Astrocyte of the hippocampus (primary cell): ENCODE results near the gene SCAPER.

Experiments used
- DNase-seq: peaks from one replicate; pipeline ENCODE4 v3.0.0; 2011; ENCODE audit warnings: low read depth, low spot score

The SCAPER gene, protein sequence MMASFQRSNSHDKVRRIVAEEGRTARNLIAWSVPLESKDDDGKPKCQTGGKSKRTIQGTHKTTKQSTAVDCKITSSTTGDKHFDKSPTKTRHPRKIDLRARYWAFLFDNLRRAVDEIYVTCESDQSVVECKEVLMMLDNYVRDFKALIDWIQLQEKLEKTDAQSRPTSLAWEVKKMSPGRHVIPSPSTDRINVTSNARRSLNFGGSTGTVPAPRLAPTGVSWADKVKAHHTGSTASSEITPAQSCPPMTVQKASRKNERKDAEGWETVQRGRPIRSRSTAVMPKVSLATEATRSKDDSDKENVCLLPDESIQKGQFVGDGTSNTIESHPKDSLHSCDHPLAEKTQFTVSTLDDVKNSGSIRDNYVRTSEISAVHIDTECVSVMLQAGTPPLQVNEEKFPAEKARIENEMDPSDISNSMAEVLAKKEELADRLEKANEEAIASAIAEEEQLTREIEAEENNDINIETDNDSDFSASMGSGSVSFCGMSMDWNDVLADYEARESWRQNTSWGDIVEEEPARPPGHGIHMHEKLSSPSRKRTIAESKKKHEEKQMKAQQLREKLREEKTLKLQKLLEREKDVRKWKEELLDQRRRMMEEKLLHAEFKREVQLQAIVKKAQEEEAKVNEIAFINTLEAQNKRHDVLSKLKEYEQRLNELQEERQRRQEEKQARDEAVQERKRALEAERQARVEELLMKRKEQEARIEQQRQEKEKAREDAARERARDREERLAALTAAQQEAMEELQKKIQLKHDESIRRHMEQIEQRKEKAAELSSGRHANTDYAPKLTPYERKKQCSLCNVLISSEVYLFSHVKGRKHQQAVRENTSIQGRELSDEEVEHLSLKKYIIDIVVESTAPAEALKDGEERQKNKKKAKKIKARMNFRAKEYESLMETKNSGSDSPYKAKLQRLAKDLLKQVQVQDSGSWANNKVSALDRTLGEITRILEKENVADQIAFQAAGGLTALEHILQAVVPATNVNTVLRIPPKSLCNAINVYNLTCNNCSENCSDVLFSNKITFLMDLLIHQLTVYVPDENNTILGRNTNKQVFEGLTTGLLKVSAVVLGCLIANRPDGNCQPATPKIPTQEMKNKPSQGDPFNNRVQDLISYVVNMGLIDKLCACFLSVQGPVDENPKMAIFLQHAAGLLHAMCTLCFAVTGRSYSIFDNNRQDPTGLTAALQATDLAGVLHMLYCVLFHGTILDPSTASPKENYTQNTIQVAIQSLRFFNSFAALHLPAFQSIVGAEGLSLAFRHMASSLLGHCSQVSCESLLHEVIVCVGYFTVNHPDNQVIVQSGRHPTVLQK (N-terminal part only)

DNA sequence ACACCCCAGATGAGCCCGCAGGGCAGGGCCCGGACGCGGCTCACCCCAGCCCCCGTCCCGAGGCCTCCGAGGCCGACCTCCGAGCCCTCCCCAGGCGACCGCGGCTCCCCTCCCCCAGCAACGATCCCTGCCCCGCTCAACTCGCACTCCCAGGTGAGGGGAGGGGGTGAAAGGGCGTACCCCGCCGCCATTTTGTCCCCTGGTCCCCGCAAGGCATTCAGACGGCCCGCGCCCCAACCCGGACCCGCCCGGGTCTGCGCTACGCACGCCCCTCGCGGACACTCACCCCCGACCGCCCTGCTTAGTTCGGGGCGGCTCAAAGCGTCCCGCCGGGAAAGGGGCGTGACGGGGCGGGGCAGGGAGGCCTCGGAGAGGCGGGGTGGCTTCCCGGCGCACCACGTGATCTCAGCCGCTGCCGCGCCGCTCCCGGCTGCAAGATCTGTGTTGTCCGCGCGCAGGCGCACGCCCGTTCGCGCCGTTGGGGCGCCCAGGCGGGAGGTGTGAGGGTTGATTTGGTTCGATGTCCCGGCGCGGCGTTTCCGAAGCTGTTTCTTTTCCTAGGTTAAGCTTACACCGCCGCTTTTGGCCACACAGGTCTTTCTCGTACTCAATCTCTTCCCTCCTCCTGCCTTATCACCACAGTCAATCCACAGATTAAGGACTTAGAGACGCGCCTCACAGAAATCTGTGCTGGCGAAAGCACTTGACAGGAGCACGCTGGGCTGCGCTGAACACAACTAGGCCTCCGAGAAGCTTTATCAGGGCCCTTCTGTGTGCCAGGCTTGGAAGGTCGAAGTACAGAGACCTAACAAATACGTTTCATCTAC, at the start of gene SCAPER:
Gene SCAPER, minus strand, starts transcription at position 328 of the 827 bp plus-strand sequence. CDS start 21,523 bp downstream, outside the sequence.
- DNase-seq: peak; percentile 94

DNA sequence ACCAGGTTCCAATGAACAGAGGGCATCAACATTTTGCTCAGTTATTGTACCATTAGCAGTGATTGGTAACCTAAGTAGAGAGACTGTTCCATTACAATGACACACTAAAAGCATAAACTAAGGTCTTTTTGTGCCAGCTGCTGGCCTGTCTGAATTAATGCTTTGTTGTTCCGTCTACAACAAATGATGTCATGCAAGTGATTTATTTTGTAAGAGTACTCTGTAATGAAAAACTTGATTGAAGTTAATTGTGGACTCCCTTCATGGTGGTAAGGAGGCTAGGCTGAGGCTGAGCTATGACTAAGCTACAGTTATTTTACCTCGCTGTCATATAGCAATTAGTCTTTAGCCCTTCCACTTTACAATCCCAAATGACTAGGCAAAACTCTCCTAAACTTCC, 49.6 kb upstream of the SCAPER start:
- DNase-seq: peak; percentile 39

DNA sequence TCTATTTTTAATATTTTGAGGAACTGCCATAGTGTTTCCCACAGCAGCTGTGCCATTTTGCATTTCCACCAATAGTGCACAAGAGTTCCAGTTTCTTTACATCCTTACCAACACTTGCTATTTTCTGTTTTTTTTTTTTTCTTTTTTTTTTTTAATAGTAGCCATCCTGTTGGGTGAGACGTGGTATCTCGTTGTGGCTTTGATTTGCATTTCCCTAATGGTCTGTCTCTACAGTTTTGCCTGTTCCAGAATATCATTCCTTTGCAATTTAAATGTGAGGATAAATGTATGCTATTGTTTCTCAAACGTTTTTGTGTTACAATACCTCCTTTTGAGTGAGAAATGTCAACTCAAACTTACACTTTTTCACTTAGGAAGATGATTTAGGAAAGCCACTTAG, 48.8 kb upstream of the SCAPER start:
- no peak for DNase-seq

DNA sequence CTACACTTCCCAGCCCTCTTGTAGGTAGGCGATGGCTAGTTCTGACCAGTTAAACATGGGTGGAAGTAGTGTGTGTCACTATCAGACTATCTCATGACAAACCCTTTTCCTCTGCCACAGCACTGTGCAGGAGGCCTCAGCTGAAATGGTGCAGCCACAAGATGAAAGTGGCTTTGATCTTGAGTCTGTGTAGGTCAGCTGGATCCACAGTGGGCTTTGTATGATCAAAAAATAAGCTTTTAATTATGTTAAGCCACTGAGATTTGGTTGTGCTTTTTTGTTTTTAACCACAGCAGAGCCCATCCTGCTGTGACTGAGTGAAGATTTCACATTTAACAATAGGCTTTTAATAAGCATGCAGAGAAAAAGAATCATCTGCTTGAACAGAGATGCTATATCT, 46.1 kb upstream of the SCAPER start:
- no peak for DNase-seq

DNA sequence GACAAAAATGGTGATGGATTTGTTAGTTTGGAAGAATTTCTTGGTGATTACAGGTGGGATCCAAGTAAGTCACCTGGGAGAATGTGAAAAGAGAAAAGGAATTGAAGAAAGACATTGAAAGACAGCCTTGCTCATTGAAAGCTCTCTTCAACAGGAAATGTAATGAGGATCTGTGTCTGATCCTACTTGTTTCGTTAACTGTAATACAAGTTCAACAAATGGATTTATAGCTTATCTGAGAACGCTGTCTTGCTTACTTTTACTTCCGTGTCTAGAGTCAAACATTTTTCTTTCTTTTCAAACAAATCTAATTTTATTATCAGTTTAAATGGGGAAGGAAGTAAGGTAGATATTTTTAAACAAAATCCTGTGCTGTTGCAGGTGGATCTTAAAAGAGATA, 42.3 kb upstream of the SCAPER start:
- no peak for DNase-seq

DNA sequence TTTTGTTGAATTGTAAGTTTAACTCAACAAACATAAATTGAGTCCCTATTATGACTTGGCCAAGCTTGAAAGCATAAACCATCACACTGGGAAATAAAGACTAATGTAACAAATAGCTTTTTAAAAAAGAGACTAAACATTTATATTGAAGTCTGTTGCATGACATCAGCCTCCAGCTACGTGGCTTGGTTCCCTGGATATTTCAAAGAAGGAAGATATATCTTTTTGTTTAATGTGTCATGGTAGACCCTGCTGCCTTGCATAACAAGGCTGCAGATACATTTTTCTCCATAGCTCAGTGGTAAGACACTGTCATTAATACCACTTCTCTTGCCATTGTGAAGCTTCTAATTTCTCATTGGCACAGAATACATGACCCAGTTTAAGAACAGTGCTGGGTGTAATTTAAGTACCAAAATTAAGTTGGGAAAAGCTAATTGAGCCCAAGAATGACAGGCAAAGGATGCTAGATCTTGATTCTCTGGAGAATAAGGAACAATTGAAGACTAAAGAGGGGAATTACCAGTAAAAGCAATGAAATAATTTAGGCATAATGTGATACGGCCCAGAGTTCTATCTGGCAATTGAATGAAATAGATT, 40.5 kb upstream of the SCAPER start:
- no peak for DNase-seq

DNA sequence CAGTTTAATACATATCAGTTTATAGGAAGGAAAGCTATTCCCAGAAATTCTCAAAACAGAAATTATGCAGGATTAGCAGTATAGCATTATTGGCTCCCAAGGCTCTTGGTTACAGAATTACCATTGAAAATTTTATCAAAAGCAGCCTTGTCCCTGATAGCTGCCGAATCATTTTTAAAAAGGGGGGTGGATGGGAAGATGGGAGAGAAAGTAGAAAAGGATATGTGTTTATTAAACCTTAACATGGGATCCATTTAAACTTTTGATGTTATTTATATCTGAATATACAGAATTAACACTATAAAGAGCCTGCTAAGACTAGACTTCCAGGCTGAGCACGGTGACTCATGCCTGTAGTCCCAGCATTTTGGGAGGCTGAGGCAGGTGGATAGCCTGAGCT, 37.2 kb upstream of the SCAPER start:
- no peak for DNase-seq

DNA sequence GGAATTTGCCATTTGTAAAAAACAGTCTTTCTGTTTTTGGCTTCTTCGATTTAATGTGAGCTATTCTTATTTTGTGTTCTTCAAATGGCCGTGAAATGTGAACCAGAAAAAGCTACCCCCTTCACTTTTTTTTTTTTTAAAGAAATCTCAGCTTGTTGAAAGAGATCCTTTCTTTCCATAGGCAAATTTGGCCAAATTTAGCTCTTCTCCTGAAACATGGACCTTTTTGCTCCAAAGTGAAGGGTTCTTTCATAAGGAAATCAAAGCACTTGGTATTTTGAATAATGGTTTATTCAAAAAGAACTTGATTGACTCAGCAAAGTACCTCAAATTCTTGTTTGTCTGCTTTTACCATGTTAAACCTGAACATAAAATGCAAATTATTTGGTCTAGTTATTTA, 36.5 kb upstream of the SCAPER start:
- no peak for DNase-seq

DNA sequence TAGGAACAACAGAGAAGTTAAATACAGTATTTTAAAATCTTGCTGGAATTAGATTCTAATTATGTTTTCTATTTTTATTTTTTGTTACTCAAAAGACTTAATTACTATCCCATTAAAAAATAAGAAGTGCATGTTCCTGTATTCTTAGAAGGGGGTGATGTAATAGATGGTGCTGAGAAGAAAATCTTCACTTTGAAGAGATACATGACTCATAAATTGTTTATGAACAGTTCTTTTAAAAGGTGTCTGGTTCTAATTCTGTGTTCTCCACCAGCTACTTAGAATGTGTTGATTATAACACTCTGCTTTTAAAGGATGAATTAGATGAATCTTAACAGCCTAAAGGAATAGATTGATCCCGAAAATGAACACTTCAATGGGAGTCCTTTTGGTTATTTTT, 34.6 kb upstream of the SCAPER start:
- no peak for DNase-seq

DNA sequence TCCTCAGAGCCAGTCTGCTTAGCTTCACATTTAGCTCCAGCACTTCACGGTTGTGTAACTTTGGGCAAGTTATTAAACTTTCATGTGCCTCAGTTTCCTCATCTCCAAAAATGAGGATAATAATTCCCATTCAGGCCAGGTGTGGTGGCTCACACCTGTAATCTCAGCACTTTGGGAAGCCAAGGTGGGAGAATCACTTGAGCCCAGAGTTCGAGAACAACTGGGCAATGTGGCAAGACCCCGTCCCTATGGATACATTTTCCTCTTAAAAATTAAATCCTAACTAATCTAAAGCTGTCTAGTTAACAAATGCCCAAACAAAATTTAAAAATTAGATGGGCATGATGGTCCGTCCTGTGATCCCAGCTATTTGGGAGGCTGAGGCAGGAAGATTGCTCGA, 33.6 kb upstream of the SCAPER start:
- no peak for DNase-seq

DNA sequence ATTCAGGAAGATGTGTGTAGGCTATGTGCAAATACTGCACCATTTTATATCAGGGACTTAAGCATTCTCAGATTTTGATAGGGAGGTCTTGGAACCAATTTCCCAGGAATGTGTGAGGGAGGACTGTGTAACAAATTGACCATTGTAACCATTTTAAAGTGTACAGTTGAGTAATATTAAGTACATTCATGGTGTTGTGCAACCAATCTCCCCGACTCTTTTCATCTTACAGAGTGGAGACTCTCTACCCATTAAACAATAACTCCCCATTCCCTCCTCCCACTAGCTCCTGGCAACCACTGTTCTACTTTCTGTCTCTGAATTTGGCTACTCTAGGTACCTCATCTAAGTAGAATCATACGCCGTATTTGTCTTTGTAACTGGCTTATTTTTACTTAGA, 31.5 kb upstream of the SCAPER start:
- no peak for DNase-seq

DNA sequence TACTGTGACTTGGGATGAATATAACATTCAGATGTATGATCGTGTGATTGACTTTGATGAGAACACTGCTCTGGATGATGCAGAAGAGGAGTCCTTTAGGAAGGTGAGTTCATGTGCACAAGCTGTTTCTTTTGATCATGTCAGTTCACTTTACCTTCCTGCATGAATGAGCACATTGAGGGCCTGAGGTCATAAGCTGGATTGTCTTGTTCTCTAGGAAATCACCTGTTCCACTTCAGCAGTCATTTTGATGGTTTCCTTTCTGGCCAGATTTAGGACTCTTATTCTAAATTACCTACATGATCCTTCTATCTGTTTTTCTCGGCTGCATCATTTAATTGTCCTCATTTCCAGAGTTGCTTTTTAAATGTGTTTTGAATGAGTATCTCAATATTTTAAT, 30.5 kb upstream of the SCAPER start:
- DNase-seq: no peak

DNA sequence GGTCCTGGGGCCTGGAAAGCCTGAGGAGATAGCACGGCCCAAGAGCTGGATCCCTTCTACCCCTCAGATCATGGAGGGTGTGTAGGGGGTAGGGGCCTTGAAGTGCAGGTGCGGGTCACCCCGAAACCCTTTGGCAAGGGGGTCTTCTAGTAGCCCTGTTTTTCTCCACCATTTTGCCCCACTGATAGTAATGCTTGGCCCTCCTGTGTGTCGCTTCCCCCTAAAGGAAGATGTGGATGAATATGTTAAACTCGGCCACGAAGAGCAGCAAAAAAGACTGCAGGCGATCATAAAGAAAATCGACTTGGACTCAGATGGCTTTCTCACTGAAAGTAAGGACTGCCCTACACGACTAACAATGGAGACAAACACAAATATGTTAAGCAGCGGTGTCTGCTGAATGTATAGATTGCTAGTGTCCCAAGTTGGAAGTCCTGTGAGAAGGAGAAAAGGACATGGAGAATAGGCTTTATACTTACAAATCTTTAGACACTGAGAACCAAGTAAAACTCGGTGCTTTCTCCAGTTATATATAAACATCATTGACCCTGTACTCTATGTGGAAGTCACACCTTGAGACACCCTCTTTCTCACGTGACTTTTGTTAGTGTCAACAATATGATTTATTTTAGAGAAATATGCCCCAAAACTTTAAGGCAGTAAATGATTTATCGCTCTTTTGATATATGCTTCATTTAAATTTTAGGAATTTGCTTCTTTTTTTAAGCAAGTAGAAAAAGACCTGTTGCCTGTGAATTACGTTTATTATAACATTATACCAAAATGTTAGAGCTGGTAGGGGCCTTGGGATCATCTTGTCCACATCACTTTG, 27.2 kb upstream of the SCAPER start:
- DNase-seq: peak; percentile 31

DNA sequence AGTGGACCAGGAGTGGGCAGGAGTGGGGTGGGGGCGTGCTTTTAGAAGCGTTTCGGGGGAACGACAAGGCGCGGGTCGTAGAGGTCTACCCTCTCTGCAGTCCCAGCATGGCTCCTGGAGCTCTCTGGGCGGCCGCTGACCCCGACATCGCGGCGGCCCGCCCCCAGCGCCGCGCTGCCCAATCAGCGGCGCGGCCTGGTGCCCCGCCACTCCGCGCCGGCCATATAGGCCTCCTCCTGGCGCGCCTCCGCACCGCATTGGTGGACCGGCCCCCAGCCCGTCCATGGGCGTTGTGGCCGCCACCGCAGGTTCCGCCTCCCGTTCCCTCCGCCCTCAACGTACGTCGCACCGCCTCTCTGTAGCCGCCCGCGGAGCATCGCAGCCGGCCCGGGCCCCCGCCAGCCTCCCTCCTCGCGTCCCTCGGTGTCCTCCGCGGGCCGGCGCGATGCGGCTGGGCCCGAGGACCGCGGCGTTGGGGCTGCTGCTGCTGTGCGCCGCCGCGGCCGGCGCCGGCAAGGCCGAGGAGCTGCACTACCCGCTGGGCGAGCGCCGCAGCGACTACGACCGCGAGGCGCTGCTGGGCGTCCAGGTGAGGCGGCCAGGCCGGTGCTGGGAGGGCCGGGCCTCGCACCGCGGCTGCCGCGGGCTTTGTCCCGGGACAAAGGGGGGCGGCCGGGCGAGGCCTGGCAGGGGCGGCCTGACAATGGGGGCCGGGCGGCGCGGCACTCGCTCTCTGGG, 26.4 kb upstream of the SCAPER start, which contains the start of gene RCN2:
Gene RCN2, plus strand, starts transcription at position 353 of the 738 bp plus-strand sequence. Its CDS starts 93 bp downstream, at position 446.
- DNase-seq: peak; percentile 99

DNA sequence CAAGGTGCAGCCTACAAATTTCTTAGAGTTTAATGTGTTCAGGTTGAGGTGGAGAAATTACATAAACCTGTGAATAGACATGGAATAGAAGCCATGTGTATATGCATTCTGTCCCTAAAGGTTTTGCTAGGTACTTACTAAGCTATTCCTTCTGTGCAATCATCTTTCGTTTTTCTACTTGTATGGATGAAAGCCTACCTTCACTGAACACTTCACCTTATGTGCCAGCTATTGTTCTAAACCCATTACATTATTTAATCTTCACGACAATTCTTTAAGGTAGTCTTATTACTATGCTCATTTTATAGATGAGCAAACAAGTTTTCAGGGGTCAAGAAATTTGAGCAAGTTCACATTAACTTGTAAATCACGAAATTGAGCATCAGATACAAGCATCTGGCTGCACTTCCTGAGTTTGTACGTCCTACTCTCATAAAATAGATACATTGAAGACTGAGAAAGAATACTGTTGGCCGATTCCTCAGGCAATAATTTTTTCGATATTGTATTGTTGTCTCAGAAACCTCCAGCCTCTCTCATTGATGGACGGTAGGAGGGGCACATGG, 25.8 kb upstream of the SCAPER start:
- no peak for DNase-seq

DNA sequence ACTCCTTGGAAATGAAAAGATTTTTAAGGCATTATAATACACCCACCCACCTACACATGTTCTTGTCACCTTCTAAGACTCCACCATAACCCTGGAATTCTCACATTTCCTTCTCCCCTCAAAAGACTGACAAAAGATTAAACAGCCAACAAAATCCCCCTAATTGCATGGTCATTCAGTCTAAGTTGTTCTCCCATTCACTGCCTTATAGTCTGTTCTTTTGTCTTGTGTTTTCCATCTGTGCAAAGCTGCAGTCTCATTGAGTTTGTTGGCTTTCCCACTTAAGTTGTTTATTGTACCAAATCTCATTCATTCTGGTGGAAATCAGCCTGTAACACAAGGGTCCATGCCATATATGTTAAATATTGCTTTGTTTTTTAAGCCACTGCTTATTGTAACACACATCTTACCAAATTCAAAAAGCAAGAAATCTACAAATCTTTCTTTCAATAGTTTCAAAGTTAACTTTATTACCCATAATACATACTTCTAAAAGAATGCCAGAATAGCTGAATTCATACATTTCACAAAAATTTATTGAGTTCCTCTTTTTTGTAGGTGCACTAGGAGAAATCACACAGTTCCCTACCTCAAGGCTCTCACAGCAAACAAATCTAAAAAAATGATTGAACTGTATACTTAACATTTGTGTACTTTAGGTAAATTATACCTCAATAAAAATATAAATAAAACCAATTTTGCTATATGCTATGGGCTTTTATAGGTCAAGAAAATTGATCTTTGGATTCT, 24.0 kb upstream of the SCAPER start:
- no peak for DNase-seq

DNA sequence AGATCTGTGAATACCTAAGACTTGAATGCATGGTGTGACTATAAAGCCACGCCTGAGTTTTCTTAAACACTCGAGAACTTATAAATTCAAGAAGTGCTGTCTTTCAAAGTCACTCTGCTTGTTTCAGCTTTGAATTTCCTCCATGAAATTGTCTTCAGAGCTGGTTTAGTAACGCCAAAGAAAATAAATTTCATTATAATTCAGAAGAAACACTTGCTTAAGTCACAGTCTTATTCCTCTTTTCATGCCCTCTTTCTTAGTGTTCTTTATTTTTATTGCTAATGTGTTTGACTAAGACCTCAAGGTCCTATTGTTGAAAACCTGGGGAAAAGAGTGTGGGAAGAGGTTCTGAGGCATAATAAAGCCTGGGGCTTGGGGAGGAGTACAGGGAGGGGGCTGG, 23.1 kb upstream of the SCAPER start:
- DNase-seq: no peak

DNA sequence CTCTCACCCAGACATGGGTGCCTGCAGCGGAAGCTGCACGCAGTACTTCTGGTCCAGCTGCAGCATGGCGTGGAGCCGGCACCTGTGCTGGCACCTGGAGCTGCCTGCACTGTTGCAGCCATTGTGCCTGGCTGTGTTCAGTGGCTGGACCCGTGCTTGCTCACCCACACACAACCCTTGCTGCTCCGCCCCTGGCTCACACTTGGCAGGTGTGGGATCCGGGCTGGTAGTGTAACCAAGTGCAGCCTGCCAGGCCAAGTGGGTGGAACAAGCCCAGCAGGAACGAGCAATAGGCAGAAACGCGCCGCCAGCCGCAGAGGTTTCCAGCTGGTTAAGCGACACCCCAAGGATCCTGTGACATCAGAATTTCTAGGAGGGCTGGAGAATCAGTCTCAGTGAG, 11.2 kb upstream of the SCAPER start:
- DNase-seq: no peak
